Measurements from ENCODE around the gene NAT16. TPM values are rescaled to one million over a fixed set of nuclear protein-coding genes. Genes with fewer than 3 reads are reported as not detected.

The NAT16 gene
- total RNA-seq, 1 donor from 2014 or later: 0.16 TPM

DNA sequence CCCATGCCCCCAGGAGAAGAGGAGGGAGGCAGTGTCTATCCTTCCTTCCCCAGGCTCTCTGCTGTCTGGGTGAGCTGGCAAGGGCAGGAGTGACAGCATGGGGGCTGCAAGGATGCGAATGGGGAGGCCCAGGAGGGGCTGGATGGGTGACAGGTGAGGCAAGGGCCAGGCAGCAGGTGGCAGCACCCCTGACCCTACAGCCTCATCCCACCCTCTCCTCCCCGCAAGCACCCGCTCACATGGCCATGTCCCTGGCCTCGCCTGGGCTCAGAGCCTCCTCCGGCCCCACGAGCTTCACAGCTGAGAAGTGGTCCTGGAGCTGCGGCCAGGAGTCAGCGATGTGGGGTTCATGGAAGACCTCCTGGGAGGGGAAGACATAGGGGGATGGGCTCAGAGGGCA, 31.9 kb upstream of the NAT16 start:
- H3K9me3 ChIP-seq (ENCODE audit: insufficient read depth, low read depth, low read length): no peaks in the 10 kb centered on the region
- Mint-ChIP-seq H3K27me3 (ENCODE audit: low read depth, unreplicated experiment) (no peaks in the 10 kb centered on the region), H3K4me1 (ENCODE audit: low read depth, unreplicated experiment) (peaks cover 6% of the 10 kb centered on the region), H3K9me3 (ENCODE audit: unreplicated experiment) (no peaks in the 10 kb centered on the region), H3K27ac (ENCODE audit: unreplicated experiment) (no peak overlapping the region), H3K36me3 (ENCODE audit: low read depth, unreplicated experiment) (peaks cover 13% of the 10 kb centered on the region), H3K4me3 (ENCODE audit: unreplicated experiment) (no peak overlapping the region)
- H3K27me3 ChIP-seq (ENCODE audit: insufficient read depth, low read length): no peaks in the 10 kb centered on the region
- no peak overlapping the region for H2AFZ ChIP-seq (ENCODE audit: low read depth, low read length)
- FAIRE-seq (no peak), DNase-seq (ENCODE audit: low read depth) (no peak)
- H3K36me3 ChIP-seq (ENCODE audit: insufficient read depth, low read length): peaks cover 10% of the 10 kb centered on the region
- H3K27ac ChIP-seq (ENCODE audit: low read depth, low read length): no peak overlapping the region
- no peak overlapping the region for H3K9ac ChIP-seq (ENCODE audit: low read length)
- peaks cover 24% of the 10 kb centered on the region for H3K79me2 ChIP-seq (ENCODE audit: insufficient read depth, low read length)
- no peak overlapping the region for H3K4me3 ChIP-seq (ENCODE audit: insufficient read depth, low read depth, low read length)
- no peak overlapping the region for H3K4me2 ChIP-seq (ENCODE audit: low read length)
- no peak for TF ChIP-seq EZH2 (IDR thresholded peaks at IDR 0.05; ENCODE audit: insufficient read depth, low read length)
- TF ChIP-seq, protein P1, sequence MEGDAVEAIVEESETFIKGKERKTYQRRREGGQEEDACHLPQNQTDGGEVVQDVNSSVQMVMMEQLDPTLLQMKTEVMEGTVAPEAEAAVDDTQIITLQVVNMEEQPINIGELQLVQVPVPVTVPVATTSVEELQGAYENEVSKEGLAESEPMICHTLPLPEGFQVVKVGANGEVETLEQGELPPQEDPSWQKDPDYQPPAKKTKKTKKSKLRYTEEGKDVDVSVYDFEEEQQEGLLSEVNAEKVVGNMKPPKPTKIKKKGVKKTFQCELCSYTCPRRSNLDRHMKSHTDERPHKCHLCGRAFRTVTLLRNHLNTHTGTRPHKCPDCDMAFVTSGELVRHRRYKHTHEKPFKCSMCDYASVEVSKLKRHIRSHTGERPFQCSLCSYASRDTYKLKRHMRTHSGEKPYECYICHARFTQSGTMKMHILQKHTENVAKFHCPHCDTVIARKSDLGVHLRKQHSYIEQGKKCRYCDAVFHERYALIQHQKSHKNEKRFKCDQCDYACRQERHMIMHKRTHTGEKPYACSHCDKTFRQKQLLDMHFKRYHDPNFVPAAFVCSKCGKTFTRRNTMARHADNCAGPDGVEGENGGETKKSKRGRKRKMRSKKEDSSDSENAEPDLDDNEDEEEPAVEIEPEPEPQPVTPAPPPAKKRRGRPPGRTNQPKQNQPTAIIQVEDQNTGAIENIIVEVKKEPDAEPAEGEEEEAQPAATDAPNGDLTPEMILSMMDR (IDR thresholded peaks at IDR 0.05; ENCODE audit: insufficient read depth, low read depth, low read length): no peak
- peaks cover 41% of the 10 kb centered on the region for H4K20me1 ChIP-seq (ENCODE audit: insufficient read depth, low read length)
- peaks cover 19% of the 10 kb centered on the region for H3K4me1 ChIP-seq (ENCODE audit: insufficient read depth, low read length)

- FAIRE-seq (no peak), DNase-seq (ENCODE audit: low read depth) (no peak)
- no peak overlapping the region for H3K4me2 ChIP-seq (ENCODE audit: low read length)
- H3K27me3 ChIP-seq (ENCODE audit: insufficient read depth, low read length): no peaks in the 10 kb centered on the region
- no peak overlapping the region for H3K27ac ChIP-seq (ENCODE audit: low read depth, low read length)
- peaks cover 10% of the 10 kb centered on the region for H3K36me3 ChIP-seq (ENCODE audit: insufficient read depth, low read length)
- peaks cover 13% of the 10 kb centered on the region for H3K36me3 Mint-ChIP-seq (ENCODE audit: low read depth, unreplicated experiment)
- no peak for TF ChIP-seq EZH2 (IDR thresholded peaks at IDR 0.05; ENCODE audit: insufficient read depth, low read length)
- TF ChIP-seq, protein P1 (IDR thresholded peaks at IDR 0.05; ENCODE audit: insufficient read depth, low read depth, low read length): no peak
- H3K4me1 ChIP-seq (ENCODE audit: insufficient read depth, low read length): peaks cover 14% of the 10 kb centered on the region
- no peak overlapping the region for H3K4me3 Mint-ChIP-seq (ENCODE audit: unreplicated experiment)
- peaks cover 6% of the 10 kb centered on the region for H3K4me1 Mint-ChIP-seq (ENCODE audit: low read depth, unreplicated experiment)
- H3K9me3 ChIP-seq (ENCODE audit: insufficient read depth, low read depth, low read length): no peaks in the 10 kb centered on the region
- H2AFZ ChIP-seq (ENCODE audit: low read depth, low read length): no peak overlapping the region
- no peaks in the 10 kb centered on the region for H3K27me3 Mint-ChIP-seq (ENCODE audit: low read depth, unreplicated experiment)
- no peaks in the 10 kb centered on the region for H3K9me3 Mint-ChIP-seq (ENCODE audit: unreplicated experiment)
- H3K9ac ChIP-seq (ENCODE audit: low read length): no peak overlapping the region
- H3K4me3 ChIP-seq (ENCODE audit: insufficient read depth, low read depth, low read length): no peak overlapping the region
- no peak overlapping the region for H3K27ac Mint-ChIP-seq (ENCODE audit: unreplicated experiment)
- H3K79me2 ChIP-seq (ENCODE audit: insufficient read depth, low read length): peaks cover 19% of the 10 kb centered on the region
- peaks cover 41% of the 10 kb centered on the region for H4K20me1 ChIP-seq (ENCODE audit: insufficient read depth, low read length)
These were observed 31.4 kb upstream of the NAT16 start for GRCh38 chr7:101211501-101211900.

- Mint-ChIP-seq H3K4me1 (ENCODE audit: low read depth, unreplicated experiment) (no peaks in the 10 kb centered on the region), H3K4me3 (ENCODE audit: unreplicated experiment) (no peak overlapping the region), H3K27ac (ENCODE audit: unreplicated experiment) (no peak overlapping the region), H3K27me3 (ENCODE audit: low read depth, unreplicated experiment) (no peaks in the 10 kb centered on the region), H3K9me3 (ENCODE audit: unreplicated experiment) (no peaks in the 10 kb centered on the region), H3K36me3 (ENCODE audit: low read depth, unreplicated experiment) (peaks cover 13% of the 10 kb centered on the region)
- Histone ChIP-seq H3K36me3 (ENCODE audit: insufficient read depth, low read length) (peaks cover 6% of the 10 kb centered on the region), H2AFZ (ENCODE audit: low read depth, low read length) (no peak overlapping the region), H3K9ac (ENCODE audit: low read length) (no peak overlapping the region), H3K4me2 (ENCODE audit: low read length) (no peak overlapping the region), H3K9me3 (ENCODE audit: insufficient read depth, low read depth, low read length) (no peaks in the 10 kb centered on the region), H3K4me1 (ENCODE audit: insufficient read depth, low read length) (peaks cover under 1% of the 10 kb centered on the region), H3K79me2 (ENCODE audit: insufficient read depth, low read length) (peaks cover 5% of the 10 kb centered on the region), H3K4me3 (ENCODE audit: insufficient read depth, low read depth, low read length) (no peak overlapping the region), H3K27ac (ENCODE audit: low read depth, low read length) (no peak overlapping the region), H4K20me1 (ENCODE audit: insufficient read depth, low read length) (peaks cover 31% of the 10 kb centered on the region), H3K27me3 (ENCODE audit: insufficient read depth, low read length) (no peaks in the 10 kb centered on the region)
- FAIRE-seq: no peak
- no peak for TF ChIP-seq EZH2 (IDR thresholded peaks at IDR 0.05; ENCODE audit: insufficient read depth, low read length)
- TF ChIP-seq, protein P1 (IDR thresholded peaks at IDR 0.05; ENCODE audit: insufficient read depth, low read depth, low read length): no peak
- no peak for DNase-seq (ENCODE audit: low read depth)
These were observed 30.1 kb upstream of the NAT16 start for GRCh38 chr7:101210143-101210542.

Data from astrocyte (in vitro differentiated cells and primary cell).